ENCODE data around the gene SSUH2. TPM values are rescaled to one million over a fixed set of nuclear protein-coding genes. Genes with fewer than 3 reads are reported as not detected.
A peak's percentile ranks its signal among the peaks of the same experiment; 100 is the strongest.

The SSUH2 gene
- total and polyA plus RNA-seq, 2 of the 4 experiments (the other 2 are of a cell fraction): 0.10 TPM; not detected in 1

DNA sequence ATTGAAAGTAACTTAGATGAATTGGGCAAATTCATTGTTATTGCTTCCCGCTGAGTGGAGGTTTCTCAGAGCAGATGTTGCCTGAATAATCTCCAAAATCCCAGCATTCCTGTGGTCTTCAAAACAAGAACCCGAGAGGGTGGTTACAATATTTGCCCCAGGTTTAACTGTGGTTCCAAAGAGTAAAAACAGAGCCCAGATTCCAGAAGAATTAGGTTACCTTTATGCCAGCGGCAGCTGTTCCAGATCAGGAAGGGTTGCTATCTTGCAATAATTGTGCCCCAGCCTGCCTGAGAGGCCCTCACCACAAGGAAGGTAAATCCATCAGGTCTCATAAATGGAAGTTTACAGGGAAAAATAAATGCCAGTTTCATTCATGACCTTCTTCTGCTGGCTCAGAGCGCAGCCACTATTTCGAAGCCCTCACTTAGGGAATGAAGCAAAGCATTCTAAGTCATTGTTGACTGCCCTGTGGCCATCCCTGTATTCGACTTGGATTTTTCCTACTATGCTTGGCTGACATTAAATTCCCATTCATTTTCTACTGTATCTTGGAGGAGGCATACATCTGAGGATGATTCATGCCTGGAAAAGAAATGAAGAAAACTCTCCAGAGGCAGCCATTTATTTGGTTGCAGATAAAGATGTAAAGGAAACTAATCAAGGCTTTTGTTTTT, 54.6 kb downstream of the SSUH2 start:
- TF ChIP-seq CHD1 (IDR thresholded peaks at IDR 0.05; ENCODE audit: low read depth, low read length): no peak
- no peak for TF ChIP-seq FOS (IDR thresholded peaks at IDR 0.05; ENCODE audit: low read depth, low read length)
- no peak for TF ChIP-seq MAZ (IDR thresholded peaks at IDR 0.05; ENCODE audit: borderline replicate concordance, low read depth, low read length)
- TF ChIP-seq, protein P1, sequence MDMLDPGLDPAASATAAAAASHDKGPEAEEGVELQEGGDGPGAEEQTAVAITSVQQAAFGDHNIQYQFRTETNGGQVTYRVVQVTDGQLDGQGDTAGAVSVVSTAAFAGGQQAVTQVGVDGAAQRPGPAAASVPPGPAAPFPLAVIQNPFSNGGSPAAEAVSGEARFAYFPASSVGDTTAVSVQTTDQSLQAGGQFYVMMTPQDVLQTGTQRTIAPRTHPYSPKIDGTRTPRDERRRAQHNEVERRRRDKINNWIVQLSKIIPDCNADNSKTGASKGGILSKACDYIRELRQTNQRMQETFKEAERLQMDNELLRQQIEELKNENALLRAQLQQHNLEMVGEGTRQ (IDR thresholded peaks at IDR 0.05; ENCODE audit: low read depth, low read length): no peak
- no peak for TF ChIP-seq ELK1 (IDR thresholded peaks at IDR 0.05; ENCODE audit: borderline replicate concordance, low read depth, low read length)
- TF ChIP-seq, protein P2, sequence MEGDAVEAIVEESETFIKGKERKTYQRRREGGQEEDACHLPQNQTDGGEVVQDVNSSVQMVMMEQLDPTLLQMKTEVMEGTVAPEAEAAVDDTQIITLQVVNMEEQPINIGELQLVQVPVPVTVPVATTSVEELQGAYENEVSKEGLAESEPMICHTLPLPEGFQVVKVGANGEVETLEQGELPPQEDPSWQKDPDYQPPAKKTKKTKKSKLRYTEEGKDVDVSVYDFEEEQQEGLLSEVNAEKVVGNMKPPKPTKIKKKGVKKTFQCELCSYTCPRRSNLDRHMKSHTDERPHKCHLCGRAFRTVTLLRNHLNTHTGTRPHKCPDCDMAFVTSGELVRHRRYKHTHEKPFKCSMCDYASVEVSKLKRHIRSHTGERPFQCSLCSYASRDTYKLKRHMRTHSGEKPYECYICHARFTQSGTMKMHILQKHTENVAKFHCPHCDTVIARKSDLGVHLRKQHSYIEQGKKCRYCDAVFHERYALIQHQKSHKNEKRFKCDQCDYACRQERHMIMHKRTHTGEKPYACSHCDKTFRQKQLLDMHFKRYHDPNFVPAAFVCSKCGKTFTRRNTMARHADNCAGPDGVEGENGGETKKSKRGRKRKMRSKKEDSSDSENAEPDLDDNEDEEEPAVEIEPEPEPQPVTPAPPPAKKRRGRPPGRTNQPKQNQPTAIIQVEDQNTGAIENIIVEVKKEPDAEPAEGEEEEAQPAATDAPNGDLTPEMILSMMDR (conservative IDR thresholded peaks at IDR 0.05; ENCODE audit: low read depth, low read length): no peak
- TF ChIP-seq SMC3 (IDR thresholded peaks at IDR 0.05; ENCODE audit: low read depth, low read length): no peak
- TF ChIP-seq CEBPB (IDR thresholded peaks at IDR 0.05; ENCODE audit: low read depth, low read length): no peak
- TF ChIP-seq POLR2A (IDR thresholded peaks at IDR 0.05; ENCODE audit: low read depth, low read length): no peak
- no peak for TF ChIP-seq RFX5 (IDR thresholded peaks at IDR 0.05; ENCODE audit: low read depth, low read length)
- no peak for TF ChIP-seq RCOR1 (IDR thresholded peaks at IDR 0.05; ENCODE audit: insufficient replicate concordance, low read length)
- no peaks in the 10 kb centered on the region for H4K20me1 ChIP-seq (ENCODE audit: insufficient read depth, low read length)
- intact Hi-C loops (cut with micrococcal nuclease) (no loop called here), in situ Hi-C loops (cut with MboI; ENCODE audit: low sequenced_read_pairs) (no loop called here), dilution Hi-C loops (cut with HindIII; ENCODE audit: low sequenced_read_pairs, unreplicated experiment) (no loop called here)
- no peaks in the 10 kb centered on the region for H3K79me1 ChIP-seq (ENCODE audit: low read depth in 1 of 2, low read length in 2 of 2)
- no peaks in the 10 kb centered on the region for H3K9me3 ChIP-seq (ENCODE audit: control insufficient read depth, insufficient read depth, low read length)
- no peak overlapping the region for H3K4ac ChIP-seq (ENCODE audit: low read depth, low read length)
- ATAC-seq (ENCODE audit: low read depth) (peak; percentile 60), DNase-seq (peak; percentile 42)
- no peak overlapping the region; the same call in 1 of the 2 replicates for H3K18ac ChIP-seq (ENCODE audit: low read depth, low read length)
- POLR2A ChIA-PET (ENCODE audit: unreplicated experiment): no interaction called here
- H3K27ac ChIP-seq (ENCODE audit: insufficient read depth, low read length): no peak overlapping the region
- H3K36me3 ChIP-seq (ENCODE audit: control insufficient read depth, insufficient read depth, low read length): no peaks in the 10 kb centered on the region
- H2BK120ac ChIP-seq (ENCODE audit: low read depth, low read length): no peak overlapping the region
- WGBS, 2 experiments (ENCODE audit: extremely low coverage in 2 of 2, insufficient read length in 1 of 2): no CpG with 5 or more reads among the region's 6 CpGs
- H3K4me2 ChIP-seq (ENCODE audit: low read depth, low read length): no peak overlapping the region
- no peak overlapping the region for H3K4me3 ChIP-seq (ENCODE audit: insufficient read depth, low read depth, low read length)
- BruUV-seq (replicated peaks): no TSS peak
- no peak overlapping the region for H2AK5ac ChIP-seq (ENCODE audit: low read depth, low read length)
- no peak overlapping the region for H2BK5ac ChIP-seq (ENCODE audit: low read depth, low read length, poor library complexity, severe bottlenecking)
- no peak overlapping the region for H4K91ac ChIP-seq (ENCODE audit: insufficient read depth, low read depth, low read length)
- H2BK15ac ChIP-seq (ENCODE audit: low read depth, low read length): no peak overlapping the region
- peaks cover 5% of the 10 kb centered on the region for H3K4me1 ChIP-seq (ENCODE audit: control insufficient read depth, insufficient read depth, low read length)
- H3K56ac ChIP-seq (ENCODE audit: extremely low read depth, insufficient read depth, low read length): no peak overlapping the region
- no peak overlapping the region for H2BK20ac ChIP-seq (ENCODE audit: low read depth, low read length)
- no peak overlapping the region for H3K14ac ChIP-seq (replicated peaks; ENCODE audit: low read depth, low read length)
- CTCF ChIA-PET: no interaction called here
- H2AFZ ChIP-seq (replicated peaks; ENCODE audit: low read length, poor library complexity): no peak overlapping the region
- no peak overlapping the region for H3K23ac ChIP-seq (ENCODE audit: low read depth, low read length)
- no peak overlapping the region for H4K8ac ChIP-seq (ENCODE audit: low read depth in 2 of 2, low read length in 2 of 2)
- H3K9ac ChIP-seq (ENCODE audit: low read depth, low read length): no peak overlapping the region
- no peaks in the 10 kb centered on the region for H3K27me3 ChIP-seq (ENCODE audit: control insufficient read depth, insufficient read depth, low read length)
- no peaks in the 10 kb centered on the region for H3K9me1 ChIP-seq (ENCODE audit: insufficient read depth, low read length)
- peak overlapping the region; percentile 21 for H2AK9ac ChIP-seq (replicated peaks; ENCODE audit: low read depth, low read length, poor library complexity)
- H4K5ac ChIP-seq (ENCODE audit: low read depth, low read length): no peak overlapping the region
